SK-N-SH (cell line): ENCODE results near the gene TMEM131. TPM values are rescaled to one million over a fixed set of nuclear protein-coding genes. Genes with fewer than 3 reads are reported as not detected.

Source experiments
- CTCF ChIA-PET: fragments of 300-600, 350-600 bp; formaldehyde crosslinking; extraction: SDS; loops from one replicate; lab custom pipeline; 2021; lab: Yijun Ruan, JAX
- POLR2A ChIA-PET: fragments of 350-600 bp; sonication (Branson Sonifier 250); formaldehyde crosslinking; extraction: SDS; loops from one replicate; lab custom pipeline; 2020; ENCODE audit warnings: antibody characterized with exemption, inconsistent platforms; lab: Yijun Ruan, JAX
- DNase-seq: peaks from one replicate; pipeline ENCODE4 v3.0.0; 2012
- H2AFZ ChIP-seq: fragments of 200-600 bp; sonication (generic); 2 replicates; pipeline ENCODE4 v1.8.1; 2016; ENCODE audit warnings: antibody characterized with exemption, mild to moderate bottlenecking, low read depth
- H3F3A ChIP-seq: fragments of 200-600 bp; sonication (generic); replicated peaks from 2 replicates; pipeline ENCODE3; 2016; ENCODE audit warnings: antibody characterized with exemption, mild to moderate bottlenecking; ENCODE audit not compliant: insufficient read depth
- H3K27ac ChIP-seq, 2 experiments: fragments of 200-500 bp in 1 of 2; fragments of 200-600 bp in 1 of 2; sonication (Bioruptor generic) in 1 of 2; sonication (generic), shearing (Covaris generic) in 1 of 2; 2 replicates each; pipeline versions ENCODE4 v1.5.1 to v1.6.1; 2014 to 2016; ENCODE audit warnings: low read depth in 2 of 2, inconsistent platforms in 1 of 2, low read length in 1 of 2, mild to moderate bottlenecking in 1 of 2, mixed read lengths in 1 of 2
- H3K27me3 ChIP-seq: fragments of 200-600 bp; sonication (generic), shearing (Covaris generic); 2 replicates; pipeline ENCODE4 v1.6.1; 2016; ENCODE audit warnings: mixed run types; ENCODE audit not compliant: insufficient read depth
- H3K36me3 ChIP-seq, 2 experiments: fragments of 200-500 bp in 1 of 2; fragments of 200-600 bp in 1 of 2; sonication (Bioruptor generic) in 1 of 2; sonication (generic) in 1 of 2; replicated peaks in 1 of 2; 2 replicates each; pipeline versions ENCODE3 to v1.5.1; 2014 to 2016; ENCODE audit warnings: low read length in 1 of 2, mild to moderate bottlenecking in 1 of 2; ENCODE audit not compliant: insufficient read depth in 2 of 2, control insufficient read depth in 1 of 2
- H3K4me1 ChIP-seq, 2 experiments: fragments of 200-500 bp in 1 of 2; fragments of 200-600 bp in 1 of 2; sonication (Bioruptor generic) in 1 of 2; sonication (generic), shearing (Covaris generic) in 1 of 2; 2 replicates each; pipeline versions ENCODE4 v1.5.1 to v1.6.1; 2014 to 2016; ENCODE audit warnings: low read depth in 1 of 2, low read length in 1 of 2, mixed run types in 1 of 2; ENCODE audit not compliant: insufficient read depth in 2 of 2, control insufficient read depth in 1 of 2
- H3K4me2 ChIP-seq: fragments of 200-600 bp; sonication (generic), shearing (Covaris generic); 2 replicates; pipeline ENCODE4 v1.6.1; 2017; ENCODE audit warnings: mixed run types
- H3K4me3 ChIP-seq, 2 experiments: fragments of 200-500 bp in 1 of 2; fragments of 200-600 bp in 1 of 2; sonication (Bioruptor generic) in 1 of 2; sonication (generic), shearing (Covaris generic) in 1 of 2; 2 replicates each; pipeline versions ENCODE4 v1.5.1 to v1.8.1; 2014 to 2016; ENCODE audit warnings: low read depth in 2 of 2, inconsistent platforms in 1 of 2, low read length in 1 of 2, mild to moderate bottlenecking in 1 of 2, mixed read lengths in 1 of 2, moderate library complexity in 1 of 2
- H3K79me2 ChIP-seq: fragments of 200-600 bp; sonication (generic); 2 replicates; pipeline ENCODE4 v1.8.1; 2017; ENCODE audit warnings: mild to moderate bottlenecking; ENCODE audit not compliant: insufficient read depth
- H3K9ac ChIP-seq: fragments of 200-600 bp; sonication (generic); 2 replicates; pipeline ENCODE4 v1.6.1; 2017; ENCODE audit warnings: mixed run types
- H3K9me2 ChIP-seq: fragments of 200-600 bp; sonication (generic); 2 replicates; pipeline ENCODE4 v1.6.1; 2017; ENCODE audit warnings: mixed run types
- H3K9me3 ChIP-seq: fragments of 200-600 bp; sonication (generic); 2 replicates; pipeline ENCODE4 v1.6.1; 2017; ENCODE audit warnings: mixed run types, mild to moderate bottlenecking, moderate library complexity
- H4K20me1 ChIP-seq: fragments of 200-600 bp; sonication (generic); 2 replicates; pipeline ENCODE4 v1.6.1; 2017; ENCODE audit warnings: mild to moderate bottlenecking, mixed run types; ENCODE audit not compliant: insufficient read depth
- CHD2 ChIP-seq: fragments of 150-350 bp; IDR thresholded peaks from 2 replicates; pipeline ENCODE4 v1.6.1; 2018; ENCODE audit warnings: low read length; ENCODE audit not compliant: partially characterized antibody
- CTCF ChIP-seq: fragments of 200-600 bp; sonication (generic); IDR thresholded peaks from 2 replicates; pipeline ENCODE4 v1.6.1; 2017; ENCODE audit warnings: antibody characterized with exemption, mild to moderate bottlenecking, moderate library complexity
- EP300 ChIP-seq, 2 experiments: IDR thresholded peaks; 2 replicates each; pipeline versions ENCODE4 v1.4.0 to v1.6.1; 2012; ENCODE audit warnings: borderline replicate concordance in 1 of 2, low read depth in 1 of 2, low read length in 1 of 2
- FOSL2 ChIP-seq: IDR thresholded peaks from 2 replicates; pipeline ENCODE4 v1.4.0; 2012; ENCODE audit warnings: low read depth, mild to moderate bottlenecking, moderate library complexity, borderline replicate concordance
- FOXM1 ChIP-seq: IDR thresholded peaks from 2 replicates; pipeline ENCODE4 v1.4.0; 2012; ENCODE audit warnings: low read depth, mild to moderate bottlenecking
- GABPA ChIP-seq: IDR thresholded peaks from 2 replicates; pipeline ENCODE4 v1.4.0; 2012; ENCODE audit warnings: low read depth, mild to moderate bottlenecking
- GATA2 ChIP-seq: sonication (generic); formaldehyde crosslinking; IDR thresholded peaks from 2 replicates; pipeline ENCODE4 v1.5.0; 2020; ENCODE audit warnings: mild to moderate bottlenecking, missing genetic modification reagents
- JUND ChIP-seq: IDR thresholded peaks from 2 replicates; pipeline ENCODE4 v1.4.0; 2012
- MAX ChIP-seq: IDR thresholded peaks from 2 replicates; pipeline ENCODE4 v1.4.0; 2012; ENCODE audit warnings: low read depth
- NFIC ChIP-seq: IDR thresholded peaks from 2 replicates; pipeline ENCODE4 v1.4.0; 2012; ENCODE audit warnings: borderline replicate concordance
- NRF1 ChIP-seq: IDR thresholded peaks from 2 replicates; pipeline ENCODE4 v1.6.1; 2012; ENCODE audit warnings: low read depth, mild to moderate bottlenecking, low read length
- RAD21 ChIP-seq: IDR thresholded peaks from 2 replicates; pipeline ENCODE4 v1.6.1; 2012; ENCODE audit warnings: mild to moderate bottlenecking, low read length
- RFX5 ChIP-seq: IDR thresholded peaks from 2 replicates; pipeline ENCODE4 v1.6.1; 2012; ENCODE audit warnings: mild to moderate bottlenecking, improper control_type of control experiment, low read length
- RXRA ChIP-seq: IDR thresholded peaks from 2 replicates; pipeline ENCODE4 v1.4.0; 2012; ENCODE audit warnings: low read depth, mild to moderate bottlenecking, borderline replicate concordance
- TAF1 ChIP-seq: IDR thresholded peaks from 2 replicates; pipeline ENCODE4 v1.6.1; 2012; ENCODE audit warnings: low read depth, mild to moderate bottlenecking, low read length, moderate library complexity, borderline replicate concordance
- TCF12 ChIP-seq: IDR thresholded peaks from 2 replicates; pipeline ENCODE4 v1.4.0; 2012
- USF1 ChIP-seq: IDR thresholded peaks from 2 replicates; pipeline ENCODE4 v1.4.0; 2012; ENCODE audit warnings: low read depth, borderline replicate concordance
- USF2 ChIP-seq: fragments of 150-350 bp; IDR thresholded peaks from 2 replicates; pipeline ENCODE4 v1.6.1; 2017; ENCODE audit warnings: antibody characterized with exemption, low read length, low read depth, borderline replicate concordance
- YY1 ChIP-seq: IDR thresholded peaks from 2 replicates; pipeline ENCODE4 v1.4.0; 2012; ENCODE audit warnings: low read depth, mild to moderate bottlenecking
- WGBS: methylation state at CpG from one replicate; pipeline ENCODE4 v1.1.6; 2017; ENCODE audit warnings: low lambda C conversion rate; 5-methylcytosine and 5-hydroxymethylcytosine counted together
- polyA plus RNA-seq, 3 experiments: library from polyadenylated mRNA; depleted of rRNA; stranded (reverse); fragments of >200 nt; gene quantifications; 2 replicates each; pipeline ENCODE4 v1.2.3, GENCODE V29; 2012

The TMEM131 gene
- polyA plus RNA-seq, 1 of the 3 experiments (the other 2 are of a cell fraction) = 9.1 TPM

GRCh38 chr2:97919858-97920257 lies 75.9 kb downstream of the TMEM131 start:
- Histone ChIP-seq H4K20me1 (no peaks in the 10 kb centered on the region), H3K4me1 (peaks cover 0 to 4% of the 10 kb centered on the region in 2 experiments; a peak in 1 of 4 replicates)
- CTCF ChIA-PET = interaction anchor here (1.3 to 1.4 kb wide), 2 partner anchors 16 to 179 kb away, joined by 3 to 4 read pairs; no protein-coding TSS in a partner anchor

GRCh38 chr2:97918818-97919217 lies 76.9 kb downstream of the TMEM131 start:
- H3K79me2 ChIP-seq = peaks cover 30% of the 10 kb centered on the region
- no peaks in the 10 kb centered on the region for H3K9me2 ChIP-seq
- ChIA-PET CTCF (no interaction called here), POLR2A (no interaction called here)
- H3K4me3 ChIP-seq = no peak overlapping the region
- H3F3A ChIP-seq = no peaks in the 10 kb centered on the region
- no peak overlapping the region for H3K9ac ChIP-seq
- no peaks in the 10 kb centered on the region for H3K27me3 ChIP-seq
- H3K4me1 ChIP-seq = peaks cover 0 to 7% of the 10 kb centered on the region in 2 experiments; a peak in 2 of 4 replicates
- no peak overlapping the region for H2AFZ ChIP-seq
- H3K4me2 ChIP-seq = no peak overlapping the region
- DNase-seq = no peak
- H3K27ac ChIP-seq = no peak overlapping the region
- no peaks in the 10 kb centered on the region for H3K9me3 ChIP-seq
- WGBS = 99% methylated on average over 4 of the region's 4 CpGs
- H4K20me1 ChIP-seq = no peaks in the 10 kb centered on the region
- H3K36me3 ChIP-seq = peaks cover 0 to 12% of the 10 kb centered on the region in 2 experiments
- TF ChIP-seq FOSL2 = no peak
- TF ChIP-seq RFX5 = no peak
- no peak for TF ChIP-seq CHD2
- TF ChIP-seq NRF1 = no peak
- TF ChIP-seq NFIC = no peak
- TF ChIP-seq USF2 = no peak
- no peak for TF ChIP-seq USF1
- TF ChIP-seq TAF1 = no peak
- TF ChIP-seq TCF12 = no peak
- TF ChIP-seq YY1 = no peak
- no peak for TF ChIP-seq MAX

More at GRCh38 chr2:97919858-97920257, 75.9 kb downstream of the TMEM131 start:
- H3K4me3 ChIP-seq = no peak overlapping the region
- 96% methylated on average over 3 of the region's 3 CpGs for WGBS
- POLR2A ChIA-PET = no interaction called here
- no peaks in the 10 kb centered on the region for H3K9me2 ChIP-seq
- TF ChIP-seq NFIC (no peak), RAD21 (no peak), GABPA (no peak), EP300 (IDR thresholded peaks at IDR 0.05; ENCODE audit: borderline replicate concordance in 1 of 2, low read depth in 1 of 2, low read length in 1 of 2) (no peak), USF1 (no peak), FOXM1 (no peak), CTCF (no peak), NRF1 (no peak), USF2 (no peak), JUND (no peak), CHD2 (no peak), RXRA (no peak), GATA2 (CRISPR knock-in tag) (no peak)
- no peak overlapping the region for H2AFZ ChIP-seq
- peaks cover 0 to 12% of the 10 kb centered on the region in 2 experiments for H3K36me3 ChIP-seq
- no peaks in the 10 kb centered on the region for H3K27me3 ChIP-seq
- H3K9ac ChIP-seq = no peak overlapping the region
- no peak overlapping the region for H3K4me2 ChIP-seq
- H3K9me3 ChIP-seq = no peaks in the 10 kb centered on the region
- H3K79me2 ChIP-seq = peaks cover 28% of the 10 kb centered on the region
- DNase-seq = no peak
- no peak overlapping the region for H3K27ac ChIP-seq
- H3F3A ChIP-seq = no peaks in the 10 kb centered on the region
